HepG2 (cell line): ENCODE data around the gene DPCD. TPM values are rescaled to one million over a fixed set of nuclear protein-coding genes. Genes with fewer than 3 reads are reported as not detected.

Experiments
- ATAC-seq: fragments of 200-7000 bp; cut with Tn5 transposase; 3 replicates; pipeline ENCODE4 v1.9.1; 2020; ENCODE audit warnings: mild to moderate bottlenecking, moderate library complexity
- BruUV-seq: library from RNA; stranded (reverse); fragments of 400-500 nt; replicated peaks from 2 replicates; lab custom pipeline; 2021; lab: Mats Ljungman, UMichigan
- CTCF ChIA-PET: fragments of 300-600 bp; formaldehyde crosslinking; extraction: SDS; loops from one replicate; lab custom pipeline; 2021; ENCODE audit warnings: low total read pairs, inconsistent platforms, low intra/inter-chr PET ratio; lab: Yijun Ruan, JAX
- POLR2A ChIA-PET: fragments of 350-600 bp; sonication (Branson Sonifier 250); formaldehyde crosslinking; loops from one replicate; lab custom pipeline; 2020; ENCODE audit warnings: antibody characterized with exemption, inconsistent platforms; lab: Yijun Ruan, JAX
- DNase-seq: peaks from one replicate; pipeline ENCODE4 v3.0.0-alpha.2; 2015; ENCODE audit warnings: low spot score
- FAIRE-seq: peaks from 3 replicates; lab custom pipeline; 2011; peaks lifted over from hg19 to GRCh38; lab: Jason Lieb, UNC
- H2AFZ ChIP-seq: one replicate; pipeline ENCODE4 v1.6.1; 2011; ENCODE audit warnings: low read length, inconsistent platforms
- H3K27ac ChIP-seq: fragments of 300-600 bp; 3 replicates; pipeline ENCODE4 v1.8.0; 2011; ENCODE audit warnings: mixed run types, mild to moderate bottlenecking, mixed read lengths, low read length, inconsistent platforms; ENCODE audit not compliant: insufficient read depth; ENCODE audit errors: extremely low read length
- H3K27me3 ChIP-seq, 2 experiments: fragments of 200-600 bp in 1 of 2; 2 replicates in 1 of 2; 3 replicates in 1 of 2; pipeline versions ENCODE4 v1.6.0 to v1.8.0; 2011; ENCODE audit warnings: low read length in 2 of 2, mild to moderate bottlenecking in 2 of 2, moderate library complexity in 2 of 2, inconsistent platforms in 1 of 2; ENCODE audit not compliant: insufficient read depth in 2 of 2, control insufficient read depth in 1 of 2
- H3K36me3 ChIP-seq, 2 experiments: fragments of 200-600 bp in 1 of 2; replicated peaks in 1 of 2; 2 replicates in 1 of 2; 3 replicates in 1 of 2; pipeline versions ENCODE4 v1.5.1 to v1.8.0; 2011; ENCODE audit warnings: low read length in 2 of 2, inconsistent platforms in 1 of 2; ENCODE audit not compliant: insufficient read depth in 2 of 2, control insufficient read depth in 1 of 2
- H3K4me1 ChIP-seq: 2 replicates; pipeline ENCODE4 v1.5.1; 2012; ENCODE audit warnings: low read length, inconsistent platforms; ENCODE audit not compliant: insufficient read depth
- H3K4me2 ChIP-seq: 2 replicates; pipeline ENCODE4 v1.6.0; 2011; ENCODE audit warnings: low read depth, low read length, inconsistent platforms
- H3K4me3 ChIP-seq, 3 experiments: fragments of 200-600 bp in 1 of 3; sonication (generic), shearing (Covaris generic) in 1 of 3; replicated peaks in 1 of 3; 2 replicates each; pipeline ENCODE4 v1.5.1; 2011 to 2016; ENCODE audit warnings: low read length in 3 of 3, inconsistent platforms in 2 of 3, low read depth in 2 of 3, mild to moderate bottlenecking in 2 of 3, control low read depth in 1 of 3, mixed read lengths in 1 of 3; ENCODE audit not compliant: insufficient read depth in 1 of 3
- H3K79me2 ChIP-seq: one replicate; pipeline ENCODE4 v1.6.1; 2011; ENCODE audit warnings: low read length, inconsistent platforms; ENCODE audit not compliant: insufficient read depth
- H3K9ac ChIP-seq: 2 replicates; pipeline ENCODE4 v1.6.0; 2011; ENCODE audit warnings: mild to moderate bottlenecking, low read depth, low read length, inconsistent platforms; ENCODE audit not compliant: insufficient read depth
- H3K9me3 ChIP-seq: 2 replicates; pipeline ENCODE4 v1.5.1; 2012; ENCODE audit warnings: mild to moderate bottlenecking, low read length
- H4K20me1 ChIP-seq: 2 replicates; pipeline ENCODE4 v1.6.0; 2011; ENCODE audit warnings: inconsistent platforms, mild to moderate bottlenecking, low read length, moderate library complexity; ENCODE audit not compliant: insufficient read depth
- AFF4 ChIP-seq: sonication (generic); formaldehyde crosslinking; IDR thresholded peaks from 2 replicates; pipeline ENCODE4 v1.4.0; 2020; ENCODE audit warnings: missing genetic modification reagents
- ATF3 ChIP-seq: sonication (generic); formaldehyde crosslinking; IDR thresholded peaks from 2 replicates; pipeline ENCODE4 v1.4.0; 2020; ENCODE audit warnings: missing genetic modification reagents
- DR1 ChIP-seq: sonication (generic); formaldehyde crosslinking; IDR thresholded peaks from 2 replicates; pipeline ENCODE4 v1.8.0; 2021; ENCODE audit warnings: mild to moderate bottlenecking, missing genetic modification reagents, inconsistent platforms
- GRHL1 ChIP-seq: sonication (generic); formaldehyde crosslinking; conservative IDR thresholded peaks from 2 replicates; pipeline ENCODE4 v1.8.0; 2022; ENCODE audit warnings: missing genetic modification reagents
- MBNL3 ChIP-seq: fragments of 250-450 bp; sonication (Bioruptor Pico); conservative IDR thresholded peaks from 2 replicates; pipeline ENCODE4 v1.8.0; 2022; ENCODE audit warnings: mild to moderate bottlenecking, inconsistent platforms
- MED8 ChIP-seq: sonication (generic); formaldehyde crosslinking; IDR thresholded peaks from 2 replicates; pipeline ENCODE4 v1.8.1; 2023; ENCODE audit warnings: mild to moderate bottlenecking, missing genetic modification reagents; ENCODE audit not compliant: insufficient replicate concordance
- MTA1 ChIP-seq: sonication (generic); formaldehyde crosslinking; IDR thresholded peaks from 2 replicates; pipeline ENCODE4 v1.4.0; 2020; ENCODE audit warnings: missing genetic modification reagents, mild to moderate bottlenecking, borderline replicate concordance
- NFRKB ChIP-seq: fragments of 450-650 bp; IDR thresholded peaks from 2 replicates; pipeline ENCODE4 v1.6.1; 2017
- POLR2G ChIP-seq: fragments of 200-400 bp; formaldehyde crosslinking; IDR thresholded peaks from 2 replicates; pipeline ENCODE4 v1.6.1; 2018; ENCODE audit warnings: mild to moderate bottlenecking, low read depth, low read length, moderate library complexity
- PPARG ChIP-seq: conservative IDR thresholded peaks from 2 replicates; pipeline ENCODE4 v1.6.1; 2016; ENCODE audit warnings: missing biosample characterization, missing genetic modification reagents
- SKIL ChIP-seq: sonication (generic); formaldehyde crosslinking; IDR thresholded peaks from 2 replicates; pipeline ENCODE4 v1.8.0; 2022; ENCODE audit warnings: missing genetic modification reagents, mild to moderate bottlenecking, moderate library complexity, borderline replicate concordance
- TEAD3 ChIP-seq: optimal IDR thresholded peaks from 2 replicates; pipeline ENCODE3; 2016; ENCODE audit warnings: borderline replicate concordance
- XRCC5 ChIP-seq: fragments of 200-400 bp; formaldehyde crosslinking; optimal IDR thresholded peaks from 2 replicates; pipeline ENCODE3; 2017; ENCODE audit warnings: mild to moderate bottlenecking, low read length
- ZIK1 ChIP-seq: sonication (generic); formaldehyde crosslinking; IDR thresholded peaks from 2 replicates; pipeline ENCODE4 v1.5.0; 2020; ENCODE audit warnings: mild to moderate bottlenecking, low read depth, missing genetic modification reagents, borderline replicate concordance
- ZNF235 ChIP-seq: sonication (generic); formaldehyde crosslinking; IDR thresholded peaks from 2 replicates; pipeline ENCODE4 v1.8.1; 2023; ENCODE audit warnings: mild to moderate bottlenecking, missing genetic modification reagents, borderline replicate concordance
- ZNF530 ChIP-seq: sonication (generic); formaldehyde crosslinking; IDR thresholded peaks from 2 replicates; pipeline ENCODE4 v1.5.0; 2020; ENCODE audit warnings: low read depth, mild to moderate bottlenecking, missing genetic modification reagents
- ZNF660 ChIP-seq: sonication (generic); formaldehyde crosslinking; IDR thresholded peaks from 2 replicates; pipeline ENCODE4 v1.5.1; 2020; ENCODE audit warnings: mild to moderate bottlenecking, low read depth, missing genetic modification reagents, borderline replicate concordance
- WGBS: methylation state at CpG from one replicate; pipeline ENCODE4 v1.1.6; 2017; ENCODE audit warnings: low lambda C conversion rate; 5-methylcytosine and 5-hydroxymethylcytosine counted together
- in situ Hi-C: cut with HindIII; loops from 2 replicates; pipeline ENCODE4 v1.10.0; 2017; ENCODE audit warnings: low pct_unique_long_range_greater_than_20kb; ENCODE audit not compliant: extremely low pct_ligation_motif_present
- intact Hi-C: fragments of 100-400 bp; cut with micrococcal nuclease; formaldehyde crosslinking; loops from one replicate; pipeline ENCODE4 v1.10.0; 2022; ENCODE audit not compliant: unreplicated experiment
- polyA plus RNA-seq, 8 experiments: library from polyadenylated mRNA; depleted of rRNA in 3 of 8; stranded (reverse) in 7 of 8; unstranded in 1 of 8; fragments of >200 nt; fragmentation: Illumina TruSeq in 4 of 8; extraction: Trizol in 4 of 8; gene quantifications; 2 replicates each; pipeline versions ENCODE4 v1.2.1 to v1.2.3, GENCODE V29; 2011 to 2016; ENCODE audit warnings: low read depth in 4 of 8, missing spikeins in 1 of 8, mixed read lengths in 1 of 8; ENCODE audit not compliant: insufficient read depth in 1 of 8
- total RNA-seq, 5 experiments: library from RNA; depleted of rRNA; stranded (reverse); fragments of >200 nt; fragmentation: Illumina TruSeq; extraction: Trizol; gene quantifications; 2 replicates each; pipeline ENCODE4 v1.2.3, GENCODE V29; 2016; ENCODE audit warnings: low read depth in 1 of 5

The DPCD gene
- total and polyA plus RNA-seq, 2 of the 13 experiments (the other 11 are each of a cell fraction or from before 2014, with no cell fraction given): 25.2 to 27.0 TPM

- ATAC-seq (no peak), DNase-seq (no peak), FAIRE-seq (no peak)
- no peaks in the 10 kb centered on the region for H3K4me1 ChIP-seq
- no TSS peak for BruUV-seq
- H2AFZ ChIP-seq: no peak overlapping the region
- no peaks in the 10 kb centered on the region for H4K20me1 ChIP-seq
- no peak overlapping the region for H3K4me2 ChIP-seq
- intact Hi-C loops: no loop called here
- ChIA-PET CTCF (no interaction called here), POLR2A (no interaction called here)
- H3K27ac ChIP-seq: no peak overlapping the region
- peaks cover 3 to 12% of the 10 kb centered on the region in 2 experiments; a peak in 3 of 5 replicates for H3K36me3 ChIP-seq
- no peak overlapping the region for H3K9ac ChIP-seq
- H3K27me3 ChIP-seq: no peaks in the 10 kb centered on the region
- in situ Hi-C loops: no loop called here
- no peaks in the 10 kb centered on the region for H3K79me2 ChIP-seq
- no peaks in the 10 kb centered on the region for H3K9me3 ChIP-seq
- 84% methylated on average over 3 of the region's 4 CpGs for WGBS
- H3K4me3 ChIP-seq: no peak overlapping the region
- TF ChIP-seq TEAD3 (no peak), MTA1 (CRISPR knock-in tag) (no peak), AFF4 (no peak), PPARG (no peak), ZNF530 (CRISPR knock-in tag) (no peak), ATF3 (CRISPR knock-in tag) (no peak), GRHL1 (CRISPR knock-in tag) (no peak), ZIK1 (CRISPR knock-in tag) (no peak), ZNF660 (no peak), SKIL (CRISPR knock-in tag) (no peak), MBNL3 (CRISPR knock-in tag) (no peak), ZNF235 (CRISPR knock-in tag) (no peak), NFRKB (no peak), POLR2G (no peak), DR1 (CRISPR knock-in tag) (no peak), MED8 (CRISPR knock-in tag) (no peak), XRCC5 (no peak)
Observed at GRCh38 chr10:101617824-101618568, 29.9 kb downstream of the DPCD start.
